Astrocyte of the cerebellum (primary cell): ENCODE measurements around the gene SPTBN1.
"Not testable (repeated sequence)": the region's sequence is repeated elsewhere in the genome, so short reads cannot be mapped to it uniquely, and the experiment has no call there.

Experiments used
- DNase-seq: peaks from one replicate; pipeline ENCODE4 v3.0.0-alpha.2; 2011; ENCODE audit warnings: low read depth
- H3K4me3 ChIP-seq: 2 replicates; pipeline ENCODE4 v1.5.1; 2011; ENCODE audit warnings: mild to moderate bottlenecking, low read depth, low read length, moderate library complexity
- CTCF ChIP-seq: IDR thresholded peaks from 2 replicates; pipeline ENCODE4 v1.5.1; 2012; ENCODE audit warnings: low read length, low read depth, moderate library complexity, mild to moderate bottlenecking; ENCODE audit errors: missing control alignments
- in situ Hi-C: cut with HindIII; loops from 2 replicates; pipeline ENCODE4 v1.10.0; 2017; ENCODE audit warnings: low sequenced_read_pairs

Gene SPTBN1

GRCh38 chr2:54691445-54692135, 235.5 kb downstream of the SPTBN1 start:
- no peak for TF ChIP-seq CTCF
- DNase-seq = no peak
- in situ Hi-C loops = no loop called here
- H3K4me3 ChIP-seq = no peak overlapping the region

- no peak overlapping the region for H3K4me3 ChIP-seq
- in situ Hi-C loops = no loop called here
- DNase-seq = no peak
- no peak for TF ChIP-seq CTCF
Measured at GRCh38 chr2:54692556-54692955, 236.4 kb downstream of the SPTBN1 start.

- in situ Hi-C loops = no loop called here
Measured at GRCh38 chr2:54695378-54695777, 239.3 kb downstream of the SPTBN1 start.

GRCh38 chr2:54697934-54698333, 241.8 kb downstream of the SPTBN1 start:
- no peak for DNase-seq
- no peak overlapping the region for H3K4me3 ChIP-seq
- in situ Hi-C loops = no loop called here
- no peak for TF ChIP-seq CTCF

More at GRCh38 chr2:54695378-54695777, 239.3 kb downstream of the SPTBN1 start:
- no peak for TF ChIP-seq CTCF
- no peak for DNase-seq
- no peak overlapping the region for H3K4me3 ChIP-seq

- in situ Hi-C loops, H3K4me3 ChIP-seq, DNase-seq: not testable (repeated sequence)
Measured at GRCh38 chr2:54698926-54699325, 242.8 kb downstream of the SPTBN1 start.

- H3K4me3 ChIP-seq = no peak overlapping the region
- TF ChIP-seq CTCF = no peak
- in situ Hi-C loops = loop anchor here (10.0 kb wide), 1 partner anchor 175 kb away; no protein-coding TSS in a partner anchor
- DNase-seq = no peak
Measured at GRCh38 chr2:54699665-54700064, 243.5 kb downstream of the SPTBN1 start.

- DNase-seq = no peak
- no peak for TF ChIP-seq CTCF
- in situ Hi-C loops = loop anchor here (10.0 kb wide), 1 partner anchor 176 kb away; no protein-coding TSS in a partner anchor
- H3K4me3 ChIP-seq = no peak overlapping the region
Measured at GRCh38 chr2:54701029-54701428, 244.9 kb downstream of the SPTBN1 start.
